ENCODE data around the gene CGNL1.

- TF ChIP-seq EZH2 (IDR thresholded peaks at IDR 0.05; ENCODE audit: insufficient read depth, low read length): no peak
- TF ChIP-seq CTCF (IDR thresholded peaks at IDR 0.05; ENCODE audit: insufficient read depth, low read depth, low read length): no peak
Measured at GRCh38 chr15:57468486-57468885, 92.2 kb downstream of the CGNL1 start.

All from astrocyte (in vitro differentiated cells and primary cell).